DOHH2 (cell line): Measurements from ENCODE around the gene IKZF3.
A peak's percentile ranks its signal among the peaks of the same experiment; 100 is the strongest.

Experiments used
- H3F3A ChIP-seq: fragments of 200-600 bp; sonication (generic), shearing (Covaris generic); 2 replicates; pipeline ENCODE4 v1.6.0; 2016; ENCODE audit warnings: antibody characterized with exemption, mild to moderate bottlenecking; ENCODE audit not compliant: control insufficient read depth, insufficient read depth
- H3K27ac ChIP-seq: fragments of 200-600 bp; sonication (generic); 2 replicates; pipeline ENCODE4 v1.5.1; 2014; ENCODE audit warnings: low read depth, mild to moderate bottlenecking, low read length, moderate library complexity
- H3K27me3 ChIP-seq: fragments of 200-600 bp; sonication (generic); 2 replicates; pipeline ENCODE4 v1.6.1; 2014; ENCODE audit warnings: mild to moderate bottlenecking, low read length, mixed read lengths; ENCODE audit not compliant: control insufficient read depth
- H3K36me3 ChIP-seq: fragments of 200-600 bp; sonication (generic); 2 replicates; pipeline ENCODE4 v1.6.1; 2014; ENCODE audit warnings: mild to moderate bottlenecking, low read length, moderate library complexity, mixed read lengths; ENCODE audit not compliant: control insufficient read depth
- H3K4me1 ChIP-seq: fragments of 200-600 bp; sonication (generic); 2 replicates; pipeline ENCODE4 v1.6.1; 2014; ENCODE audit warnings: mild to moderate bottlenecking, low read length, mixed read lengths; ENCODE audit not compliant: control insufficient read depth
- H3K4me2 ChIP-seq: fragments of 200-600 bp; sonication (generic); 2 replicates; pipeline ENCODE4 v1.6.0; 2014; ENCODE audit warnings: mild to moderate bottlenecking, low read length, moderate library complexity
- H3K4me3 ChIP-seq: fragments of 200-600 bp; sonication (generic); 2 replicates; pipeline ENCODE4 v1.5.1; 2014; ENCODE audit warnings: mild to moderate bottlenecking, low read length, mixed read lengths
- H3K79me2 ChIP-seq: fragments of 200-600 bp; sonication (generic); 2 replicates; pipeline ENCODE4 v1.6.1; 2014; ENCODE audit warnings: mild to moderate bottlenecking, low read length, mixed read lengths; ENCODE audit not compliant: control insufficient read depth
- H3K9me2 ChIP-seq: fragments of 200-600 bp; sonication (generic); replicated peaks from 2 replicates; pipeline ENCODE4 v1.6.1; 2014; ENCODE audit warnings: mild to moderate bottlenecking, low read length, mixed read lengths; ENCODE audit not compliant: control insufficient read depth
- H3K9me3 ChIP-seq: fragments of 200-600 bp; sonication (generic); 2 replicates; pipeline ENCODE4 v1.6.1; 2014; ENCODE audit warnings: antibody characterized with exemption, low read length, mixed read lengths; ENCODE audit not compliant: control insufficient read depth, insufficient read depth
- H4K20me1 ChIP-seq: fragments of 200-600 bp; sonication (generic); 2 replicates; pipeline ENCODE4 v1.6.0; 2014; ENCODE audit warnings: low read depth, mild to moderate bottlenecking, antibody characterized with exemption, low read length, moderate library complexity; ENCODE audit not compliant: control insufficient read depth, insufficient read depth
- CTCF ChIP-seq: fragments of 200-600 bp; sonication (generic); IDR thresholded peaks from one replicate; pipeline ENCODE4 v1.5.1; 2014; ENCODE audit warnings: antibody characterized with exemption, mild to moderate bottlenecking, low read depth, low read length; ENCODE audit not compliant: poor library complexity, severe bottlenecking
- EZH2phosphoT487 ChIP-seq: fragments of 200-600 bp; sonication (generic); IDR thresholded peaks from 2 replicates; pipeline ENCODE4 v1.6.1; 2017; ENCODE audit warnings: borderline replicate concordance, mild to moderate bottlenecking, antibody characterized with exemption, low read length, moderate library complexity, mixed read lengths

The IKZF3 gene

GRCh38 chr17:39816272-39816671 lies 47.8 kb downstream of the IKZF3 start:
- H3K36me3 ChIP-seq, result peaks cover 95% of the 10 kb centered on the region
- H3K4me1 ChIP-seq, result peaks cover 80% of the 10 kb centered on the region
- TF ChIP-seq EZH2phosphoT487 (no peak), CTCF (no peak)
- peaks cover 95% of the 10 kb centered on the region for H3K79me2 ChIP-seq
- no peak overlapping the region for H3K27ac ChIP-seq
- H3K27me3 ChIP-seq, result no peaks in the 10 kb centered on the region
- no peaks in the 10 kb centered on the region for H3K9me3 ChIP-seq
- H3F3A ChIP-seq, result peaks cover 19% of the 10 kb centered on the region
- H4K20me1 ChIP-seq, result no peaks in the 10 kb centered on the region
- no peak overlapping the region for H3K4me3 ChIP-seq
- no peak overlapping the region for H3K4me2 ChIP-seq
- no peaks in the 10 kb centered on the region for H3K9me2 ChIP-seq

GRCh38 chr17:39814497-39814896 lies 49.6 kb downstream of the IKZF3 start:
- no peaks in the 10 kb centered on the region for H3K9me2 ChIP-seq
- H3F3A ChIP-seq, result peaks cover 22% of the 10 kb centered on the region
- H3K27ac ChIP-seq, result no peak overlapping the region; the same call in 1 of the 2 replicates
- H3K4me3 ChIP-seq, result no peak overlapping the region
- TF ChIP-seq EZH2phosphoT487, result no peak
- no peak for TF ChIP-seq CTCF
- H3K4me2 ChIP-seq, result no peak overlapping the region
- no peaks in the 10 kb centered on the region for H3K9me3 ChIP-seq
- H4K20me1 ChIP-seq, result no peaks in the 10 kb centered on the region
- peaks cover 94% of the 10 kb centered on the region for H3K79me2 ChIP-seq
- H3K36me3 ChIP-seq, result peaks cover 95% of the 10 kb centered on the region
- H3K4me1 ChIP-seq, result peaks cover 80% of the 10 kb centered on the region
- no peaks in the 10 kb centered on the region for H3K27me3 ChIP-seq

- H3F3A ChIP-seq, result peaks cover 28% of the 10 kb centered on the region
- TF ChIP-seq CTCF, result no peak
- no peak for TF ChIP-seq EZH2phosphoT487
- peak overlapping the region; percentile 8; the same call in 1 of the 2 replicates for H3K27ac ChIP-seq
- no peak overlapping the region for H3K4me3 ChIP-seq
- H3K9me2 ChIP-seq, result no peaks in the 10 kb centered on the region
- no peaks in the 10 kb centered on the region for H3K9me3 ChIP-seq
- no peak overlapping the region for H3K4me2 ChIP-seq
- H4K20me1 ChIP-seq, result no peaks in the 10 kb centered on the region
- peaks cover 94% of the 10 kb centered on the region for H3K79me2 ChIP-seq
- peaks cover 95% of the 10 kb centered on the region for H3K36me3 ChIP-seq
- H3K4me1 ChIP-seq, result peaks cover 80% of the 10 kb centered on the region
- no peaks in the 10 kb centered on the region for H3K27me3 ChIP-seq
Measured at GRCh38 chr17:39813631-39814030, 50.5 kb downstream of the IKZF3 start.

GRCh38 chr17:39812466-39812865 lies 51.6 kb downstream of the IKZF3 start:
- Histone ChIP-seq H3K27me3 (no peaks in the 10 kb centered on the region), H3K9me2 (no peaks in the 10 kb centered on the region), H3K36me3 (peaks cover 95% of the 10 kb centered on the region), H3K9me3 (no peaks in the 10 kb centered on the region), H3F3A (peaks cover 32% of the 10 kb centered on the region), H3K27ac (no peak overlapping the region), H3K4me1 (peaks cover 81% of the 10 kb centered on the region), H3K4me2 (no peak overlapping the region), H3K79me2 (peaks cover 94% of the 10 kb centered on the region), H3K4me3 (no peak overlapping the region), H4K20me1 (no peaks in the 10 kb centered on the region)
- TF ChIP-seq CTCF, result no peak
- no peak for TF ChIP-seq EZH2phosphoT487
